DMS 273 treated with DMSO at 0.1 percent for 48 hours (cell line): ENCODE data around the gene FOXO1.

Experiments
- DNase-seq: peaks from one replicate; lab custom pipeline; 2025; lab: John Stamatoyannopoulos, UW

The FOXO1 gene

GRCh38 chr13:40546047-40546446 is 120.4 kb downstream of the FOXO1 start:
- no peak for DNase-seq

GRCh38 chr13:40540328-40541044 is 126.0 kb downstream of the FOXO1 start:
- DNase-seq = no peak

- no peak for DNase-seq
Observed at GRCh38 chr13:40539576-40540327, 126.7 kb downstream of the FOXO1 start.

GRCh38 chr13:40537146-40537895 is 129.1 kb downstream of the FOXO1 start:
- DNase-seq = no peak

- DNase-seq = no peak
Observed at GRCh38 chr13:40536443-40537113, 129.9 kb downstream of the FOXO1 start.

- no peak for DNase-seq
Observed at GRCh38 chr13:40535345-40535836, 131.1 kb downstream of the FOXO1 start.

GRCh38 chr13:40534456-40534855 is 132.0 kb downstream of the FOXO1 start:
- no peak for DNase-seq

- no peak for DNase-seq
Observed at GRCh38 chr13:40533072-40533471, 133.4 kb downstream of the FOXO1 start.

GRCh38 chr13:40530961-40531360 is 135.5 kb downstream of the FOXO1 start:
- no peak for DNase-seq

GRCh38 chr13:40528881-40529280 is 137.6 kb downstream of the FOXO1 start:
- no peak for DNase-seq

GRCh38 chr13:40527914-40528313 is 138.5 kb downstream of the FOXO1 start:
- no peak for DNase-seq

- DNase-seq = no peak
Observed at GRCh38 chr13:40522282-40522681, 144.2 kb downstream of the FOXO1 start.

GRCh38 chr13:40520916-40521315 is 145.5 kb downstream of the FOXO1 start:
- no peak for DNase-seq

GRCh38 chr13:40519637-40520036 is 146.8 kb downstream of the FOXO1 start:
- no peak for DNase-seq

GRCh38 chr13:40518481-40518882 is 148.0 kb downstream of the FOXO1 start:
- DNase-seq = no peak

GRCh38 chr13:40517486-40518480 is 148.7 kb downstream of the FOXO1 start:
- no peak for DNase-seq

GRCh38 chr13:40515702-40516101 is 150.7 kb downstream of the FOXO1 start:
- no peak for DNase-seq

- DNase-seq = no peak
Observed at GRCh38 chr13:40514802-40515201, 151.6 kb downstream of the FOXO1 start.

- no peak for DNase-seq
Observed at GRCh38 chr13:40509876-40510275, 156.6 kb downstream of the FOXO1 start.

GRCh38 chr13:40508767-40509342 is 157.6 kb downstream of the FOXO1 start:
- no peak for DNase-seq
